HepG2 (cell line): ENCODE results near the gene PRELID2. TPM values are rescaled to one million over a fixed set of nuclear protein-coding genes. Genes with fewer than 3 reads are reported as not detected.
A peak's percentile ranks its signal among the peaks of the same experiment; 100 is the strongest.

ENCODE experiments used
- ATAC-seq: fragments of 200-7000 bp; cut with Tn5 transposase; 3 replicates; pipeline ENCODE4 v1.9.1; 2020; ENCODE audit warnings: mild to moderate bottlenecking, moderate library complexity
- BruUV-seq: library from RNA; stranded (reverse); fragments of 400-500 nt; replicated peaks from 2 replicates; lab custom pipeline; 2021; lab: Mats Ljungman, UMichigan
- CTCF ChIA-PET: fragments of 300-600 bp; formaldehyde crosslinking; extraction: SDS; loops from one replicate; lab custom pipeline; 2021; ENCODE audit warnings: low total read pairs, inconsistent platforms, low intra/inter-chr PET ratio; lab: Yijun Ruan, JAX
- POLR2A ChIA-PET: fragments of 350-600 bp; sonication (Branson Sonifier 250); formaldehyde crosslinking; loops from one replicate; lab custom pipeline; 2020; ENCODE audit warnings: antibody characterized with exemption, inconsistent platforms; lab: Yijun Ruan, JAX
- DNase-seq: peaks from one replicate; pipeline ENCODE4 v3.0.0-alpha.2; 2015; ENCODE audit warnings: low spot score
- FAIRE-seq: peaks from 3 replicates; lab custom pipeline; 2011; peaks lifted over from hg19 to GRCh38; lab: Jason Lieb, UNC
- H2AFZ ChIP-seq: one replicate; pipeline ENCODE4 v1.6.1; 2011; ENCODE audit warnings: low read length, inconsistent platforms
- H3K27ac ChIP-seq: fragments of 300-600 bp; 3 replicates; pipeline ENCODE4 v1.8.0; 2011; ENCODE audit warnings: mixed run types, mild to moderate bottlenecking, mixed read lengths, low read length, inconsistent platforms; ENCODE audit not compliant: insufficient read depth; ENCODE audit errors: extremely low read length
- H3K27me3 ChIP-seq, 2 experiments: fragments of 200-600 bp in 1 of 2; 2 replicates in 1 of 2; 3 replicates in 1 of 2; pipeline versions ENCODE4 v1.6.0 to v1.8.0; 2011; ENCODE audit warnings: low read length in 2 of 2, mild to moderate bottlenecking in 2 of 2, moderate library complexity in 2 of 2, inconsistent platforms in 1 of 2; ENCODE audit not compliant: insufficient read depth in 2 of 2, control insufficient read depth in 1 of 2
- H3K36me3 ChIP-seq, 2 experiments: fragments of 200-600 bp in 1 of 2; replicated peaks in 1 of 2; 2 replicates in 1 of 2; 3 replicates in 1 of 2; pipeline versions ENCODE4 v1.5.1 to v1.8.0; 2011; ENCODE audit warnings: low read length in 2 of 2, inconsistent platforms in 1 of 2; ENCODE audit not compliant: insufficient read depth in 2 of 2, control insufficient read depth in 1 of 2
- H3K4me1 ChIP-seq: 2 replicates; pipeline ENCODE4 v1.5.1; 2012; ENCODE audit warnings: low read length, inconsistent platforms; ENCODE audit not compliant: insufficient read depth
- H3K4me2 ChIP-seq: 2 replicates; pipeline ENCODE4 v1.6.0; 2011; ENCODE audit warnings: low read depth, low read length, inconsistent platforms
- H3K4me3 ChIP-seq, 3 experiments: fragments of 200-600 bp in 1 of 3; sonication (generic), shearing (Covaris generic) in 1 of 3; replicated peaks in 1 of 3; 2 replicates each; pipeline ENCODE4 v1.5.1; 2011 to 2016; ENCODE audit warnings: low read length in 3 of 3, inconsistent platforms in 2 of 3, low read depth in 2 of 3, mild to moderate bottlenecking in 2 of 3, control low read depth in 1 of 3, mixed read lengths in 1 of 3; ENCODE audit not compliant: insufficient read depth in 1 of 3
- H3K79me2 ChIP-seq: one replicate; pipeline ENCODE4 v1.6.1; 2011; ENCODE audit warnings: low read length, inconsistent platforms; ENCODE audit not compliant: insufficient read depth
- H3K9ac ChIP-seq: 2 replicates; pipeline ENCODE4 v1.6.0; 2011; ENCODE audit warnings: mild to moderate bottlenecking, low read depth, low read length, inconsistent platforms; ENCODE audit not compliant: insufficient read depth
- H3K9me3 ChIP-seq: 2 replicates; pipeline ENCODE4 v1.5.1; 2012; ENCODE audit warnings: mild to moderate bottlenecking, low read length
- H4K20me1 ChIP-seq: 2 replicates; pipeline ENCODE4 v1.6.0; 2011; ENCODE audit warnings: inconsistent platforms, mild to moderate bottlenecking, low read length, moderate library complexity; ENCODE audit not compliant: insufficient read depth
- CBX2 ChIP-seq, 2 experiments: fragments of 200-600 bp in 1 of 2; sonication (generic); formaldehyde crosslinking in 1 of 2; IDR thresholded peaks; 2 replicates each; pipeline versions ENCODE4 v1.7.0 to v1.8.1; 2018 to 2022; ENCODE audit warnings: low read depth in 2 of 2, low read length in 1 of 2, mild to moderate bottlenecking in 1 of 2, missing genetic modification reagents in 1 of 2
- CEBPB ChIP-seq: IDR thresholded peaks from 2 replicates; pipeline ENCODE4 v1.6.1; 2011; ENCODE audit warnings: low read depth, low read length, improper control_type of control experiment, borderline replicate concordance
- CREB1 ChIP-seq, 2 experiments: fragments of 450-650 bp in 1 of 2; IDR thresholded peaks; 2 replicates each; pipeline ENCODE4 v1.6.1; 2016 to 2017; ENCODE audit warnings: control low read depth in 1 of 2, mild to moderate bottlenecking in 1 of 2, missing compliant biosample characterization in 1 of 2, missing genetic modification characterization in 1 of 2
- PBX3 ChIP-seq: sonication (generic); formaldehyde crosslinking; IDR thresholded peaks from 2 replicates; pipeline ENCODE4 v1.8.1; 2023; ENCODE audit warnings: missing genetic modification reagents, inconsistent platforms, borderline replicate concordance
- PPARG ChIP-seq: conservative IDR thresholded peaks from 2 replicates; pipeline ENCODE4 v1.6.1; 2016; ENCODE audit warnings: missing biosample characterization, missing genetic modification reagents
- RAD21 ChIP-seq: fragments of 450-650 bp; formaldehyde crosslinking; IDR thresholded peaks from 2 replicates; pipeline ENCODE4 v1.5.0; 2020; ENCODE audit warnings: mild to moderate bottlenecking
- RNF2 ChIP-seq: fragments of 450-650 bp; conservative IDR thresholded peaks from 2 replicates; pipeline ENCODE4 v1.6.1; 2016; ENCODE audit warnings: low read depth
- ZNF567 ChIP-seq: sonication (generic); formaldehyde crosslinking; IDR thresholded peaks from 2 replicates; pipeline ENCODE4 v1.8.1; 2023; ENCODE audit warnings: mild to moderate bottlenecking, missing genetic modification reagents, borderline replicate concordance
- ZNF678 ChIP-seq: sonication (generic); formaldehyde crosslinking; IDR thresholded peaks from 2 replicates; pipeline ENCODE4 v1.4.0; 2020; ENCODE audit warnings: mild to moderate bottlenecking, missing genetic modification reagents
- ZNF780A ChIP-seq: sonication (generic); formaldehyde crosslinking; IDR thresholded peaks from 2 replicates; pipeline ENCODE4 v1.8.0; 2022; ENCODE audit warnings: mild to moderate bottlenecking, missing genetic modification reagents, moderate library complexity
- WGBS: methylation state at CpG from one replicate; pipeline ENCODE4 v1.1.6; 2017; ENCODE audit warnings: low lambda C conversion rate; 5-methylcytosine and 5-hydroxymethylcytosine counted together
- in situ Hi-C: cut with HindIII; loops from 2 replicates; pipeline ENCODE4 v1.10.0; 2017; ENCODE audit warnings: low pct_unique_long_range_greater_than_20kb; ENCODE audit not compliant: extremely low pct_ligation_motif_present
- intact Hi-C: fragments of 100-400 bp; cut with micrococcal nuclease; formaldehyde crosslinking; loops from one replicate; pipeline ENCODE4 v1.10.0; 2022; ENCODE audit not compliant: unreplicated experiment
- polyA plus RNA-seq, 8 experiments: library from polyadenylated mRNA; depleted of rRNA in 3 of 8; stranded (reverse) in 7 of 8; unstranded in 1 of 8; fragments of >200 nt; fragmentation: Illumina TruSeq in 4 of 8; extraction: Trizol in 4 of 8; gene quantifications; 2 replicates each; pipeline versions ENCODE4 v1.2.1 to v1.2.3, GENCODE V29; 2011 to 2016; ENCODE audit warnings: low read depth in 4 of 8, missing spikeins in 1 of 8, mixed read lengths in 1 of 8; ENCODE audit not compliant: insufficient read depth in 1 of 8
- total RNA-seq, 5 experiments: library from RNA; depleted of rRNA; stranded (reverse); fragments of >200 nt; fragmentation: Illumina TruSeq; extraction: Trizol; gene quantifications; 2 replicates each; pipeline ENCODE4 v1.2.3, GENCODE V29; 2016; ENCODE audit warnings: low read depth in 1 of 5
- TF ChIP-seq, protein P1 (sequence below): sonication (generic); formaldehyde crosslinking; IDR thresholded peaks from 2 replicates; pipeline ENCODE4 v1.8.0; 2022; ENCODE audit warnings: missing genetic modification reagents, low read depth, mild to moderate bottlenecking, borderline replicate concordance

Gene PRELID2
- total and polyA plus RNA-seq, 2 of the 13 experiments (the other 11 are each of a cell fraction or from before 2014, with no cell fraction given) = 10.0 to 22.9 TPM

- intact Hi-C loops = loop anchor here (5.0 kb wide), 1 partner anchor 1625 kb away; no protein-coding TSS in a partner anchor
- no peaks in the 10 kb centered on the region for H3K36me3 ChIP-seq
- in situ Hi-C loops = loop anchor here (5.0 kb wide), 1 partner anchor 125 kb away; no protein-coding TSS in a partner anchor
- H3K79me2 ChIP-seq = peaks cover 9% of the 10 kb centered on the region
- no TSS peak for BruUV-seq
- H3K9me3 ChIP-seq = no peaks in the 10 kb centered on the region
- DNase-seq = no peak
- CTCF ChIA-PET = interaction anchor here (1.3 to 2.8 kb wide), 3 partner anchors 61 to 145 kb away, joined by 3 to 25 read pairs (median 3); no protein-coding TSS in a partner anchor
- H3K4me1 ChIP-seq = peaks cover 38% of the 10 kb centered on the region
- no peak overlapping the region for H2AFZ ChIP-seq
- FAIRE-seq = no peak
- H3K4me2 ChIP-seq = no peak overlapping the region
- TF ChIP-seq RNF2 = no peak
- TF ChIP-seq ZNF780A (CRISPR knock-in tag) = no peak
- 0 out of 2 replicates have a peak, but pooled peaks have one; percentile 2 for TF ChIP-seq CEBPB
- no peak for TF ChIP-seq ZNF567
- no peak for TF ChIP-seq CBX2 (IDR thresholded peaks at IDR 0.05; ENCODE audit: low read depth, low read length)
- TF ChIP-seq CBX2 (CRISPR knock-in tag; IDR thresholded peaks at IDR 0.05; ENCODE audit: low read depth) = no peak
- TF ChIP-seq, all 625 proteins: peak for 1
- Histone ChIP-seq H3K27ac (no peak overlapping the region), H3K9ac (no peak overlapping the region), H3K4me3 (no peak overlapping the region), H4K20me1 (no peaks in the 10 kb centered on the region; the same call in 1 of the 2 replicates), H3K27me3 (no peaks in the 10 kb centered on the region)
- WGBS = 59% methylated on average over 8 of the region's 8 CpGs
- ATAC-seq = no peak
- POLR2A ChIA-PET = interaction anchor here (1.8 kb wide), 1 partner anchor 8 kb away, joined by 5 read pairs; the partner anchor contains the start of gene PRELID2
Observed at GRCh38 chr5:145826895-145827674, 8.1 kb downstream of the PRELID2 start.

DNA sequence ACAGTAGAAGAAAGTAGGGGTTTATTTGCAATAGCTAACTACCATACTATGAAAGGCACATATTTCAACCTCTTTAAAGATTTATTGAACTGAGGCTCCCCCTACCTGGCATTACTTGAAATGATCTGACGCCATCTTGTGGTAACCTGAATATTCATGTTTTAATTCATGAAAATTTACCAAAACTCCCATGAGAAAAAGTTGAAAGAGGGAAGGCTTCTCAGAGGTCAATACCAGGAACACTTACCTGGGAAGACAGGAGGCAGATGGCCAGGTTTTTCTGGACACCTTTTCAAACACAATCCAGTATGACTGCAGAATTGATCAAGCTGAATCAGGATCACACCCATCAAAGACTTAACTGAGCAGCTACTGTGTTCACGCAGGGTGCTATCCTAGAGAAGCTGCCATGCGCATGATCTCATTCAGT lies 9.4 kb downstream of the PRELID2 start:
- Histone ChIP-seq H3K4me3 (no peak overlapping the region), H3K9me3 (no peaks in the 10 kb centered on the region), H3K4me2 (no peak overlapping the region), H4K20me1 (no peaks in the 10 kb centered on the region; the same call in 1 of the 2 replicates), H3K27me3 (no peaks in the 10 kb centered on the region), H3K9ac (no peak overlapping the region), H2AFZ (no peak overlapping the region), H3K36me3 (no peaks in the 10 kb centered on the region), H3K27ac (no peak overlapping the region), H3K79me2 (peaks cover 9% of the 10 kb centered on the region), H3K4me1 (peaks cover 25% of the 10 kb centered on the region)
- no TSS peak for BruUV-seq
- no peak for FAIRE-seq
- intact Hi-C loops = loop anchor here (1.0 to 5.0 kb wide), 4 partner anchors 63 to 1623 kb away; no protein-coding TSS in a partner anchor
- ChIA-PET POLR2A (interaction anchor here (1.8 kb wide), 1 partner anchor 9 kb away, joined by 5 read pairs; the partner anchor contains the start of gene PRELID2), CTCF (interaction anchor here (1.3 to 2.8 kb wide), 6 partner anchors 62 to 224 kb away, joined by 3 to 25 read pairs (median 6); no protein-coding TSS in a partner anchor)
- 67% methylated on average over 3 of the region's 3 CpGs for WGBS
- peak; percentile 66 for ATAC-seq
- peak; percentile 61 for DNase-seq
- in situ Hi-C loops = loop anchor here (5.0 kb wide), 1 partner anchor 123 kb away; no protein-coding TSS in a partner anchor
- TF ChIP-seq RAD21 (CRISPR knock-in tag) (peak; percentile 33; the same call in 1 of the 2 replicates), PPARG (CRISPR knock-in tag) (0 out of 2 replicates have a peak, but pooled peaks have one; percentile 14), CREB1 (IDR thresholded peaks at IDR 0.05) (no peak), CREB1 (CRISPR knock-in tag; IDR thresholded peaks at IDR 0.05) (0 out of 2 replicates have a peak, but pooled peaks have one; percentile 16), ZNF678 (0 out of 2 replicates have a peak, but pooled peaks have one; percentile 44), PBX3 (CRISPR knock-in tag) (no peak)
- TF ChIP-seq, protein P1, sequence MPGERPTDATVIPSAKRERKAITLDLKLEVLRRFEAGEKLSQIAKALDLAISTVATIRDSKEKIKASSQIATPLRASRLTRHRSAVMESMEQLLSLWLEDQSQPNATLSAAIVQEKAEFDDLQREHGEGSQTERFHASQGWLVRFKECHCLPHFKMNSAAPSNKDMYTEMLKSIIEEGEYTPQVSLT (CRISPR knock-in tag) = no peak
